Stimulated activated CD4-positive, alpha-beta T cell treated with anti-CD3 and anti-CD28 coated beads, Interleukin-4, amount 100 ng/mL, for 4 hours (primary cell): Measurements from ENCODE around the gene RAB20.

ENCODE experiments used
- DNase-seq, 2 experiments: peaks; one replicate each; pipeline ENCODE4 v3.0.0-alpha.2; 2020

RAB20 gene

GRCh38 chr13:110528371-110528770 is 33.2 kb downstream of the RAB20 start:
- no peak for DNase-seq

GRCh38 chr13:110525328-110526319 is 35.9 kb downstream of the RAB20 start:
- DNase-seq = no peak

- DNase-seq = no peak
Observed at GRCh38 chr13:110524541-110525257, 36.8 kb downstream of the RAB20 start.

- no peak for DNase-seq
Observed at GRCh38 chr13:110523838-110524540, 37.5 kb downstream of the RAB20 start.

- DNase-seq = no peak
Observed at GRCh38 chr13:110523180-110523579, 38.3 kb downstream of the RAB20 start.

- no peak for DNase-seq
Observed at GRCh38 chr13:110522721-110523120, 38.8 kb downstream of the RAB20 start.

GRCh38 chr13:110521946-110522345 is 39.6 kb downstream of the RAB20 start:
- no peak for DNase-seq

- DNase-seq = no peak
Observed at GRCh38 chr13:110521296-110521680, 40.2 kb downstream of the RAB20 start.

- no peak for DNase-seq
Observed at GRCh38 chr13:110520431-110521295, 40.9 kb downstream of the RAB20 start.

GRCh38 chr13:110519506-110519905 is 42.0 kb downstream of the RAB20 start:
- no peak for DNase-seq

- DNase-seq = no peak
Observed at GRCh38 chr13:110519046-110519445, 42.5 kb downstream of the RAB20 start.

GRCh38 chr13:110518571-110518970 is 43.0 kb downstream of the RAB20 start:
- DNase-seq = no peak

GRCh38 chr13:110518226-110518525 is 43.3 kb downstream of the RAB20 start:
- no peak for DNase-seq

GRCh38 chr13:110517505-110518225 is 43.9 kb downstream of the RAB20 start:
- DNase-seq = no peak

GRCh38 chr13:110516500-110516899 is 45.0 kb downstream of the RAB20 start:
- no peak for DNase-seq

- no peak for DNase-seq
Observed at GRCh38 chr13:110512198-110512740, 49.3 kb downstream of the RAB20 start.

GRCh38 chr13:110511509-110512181 is 49.9 kb downstream of the RAB20 start:
- DNase-seq = no peak

- no peak for DNase-seq
Observed at GRCh38 chr13:110509971-110510786, 51.3 kb downstream of the RAB20 start.

- no peak for DNase-seq
Observed at GRCh38 chr13:110509478-110509926, 52.0 kb downstream of the RAB20 start.
